ENCODE data around the gene PAX6. TPM values are rescaled to one million over a fixed set of nuclear protein-coding genes. Genes with fewer than 3 reads are reported as not detected.
"Not testable (repeated sequence)": the region's sequence is repeated elsewhere in the genome, so short reads cannot be mapped to it uniquely, and the experiment has no call there.

Gene PAX6
- total and polyA plus RNA-seq, 2 of the 4 experiments (the other 2 are of a cell fraction): not detected

GRCh38 chr11:31740731-31741368 lies 70.3 kb downstream of the PAX6 start:
- H3K4me1 ChIP-seq (ENCODE audit: control insufficient read depth, insufficient read depth, low read length): not testable (repeated sequence)

More at GRCh38 chr11:31740731-31741368, 70.3 kb downstream of the PAX6 start:
- H4K5ac ChIP-seq (ENCODE audit: low read depth, low read length); H3K27ac ChIP-seq (ENCODE audit: insufficient read depth, low read length); H3K18ac ChIP-seq (ENCODE audit: low read depth, low read length); CTCF ChIA-PET; H3K9me3 ChIP-seq (ENCODE audit: control insufficient read depth, insufficient read depth, low read length); BruUV-seq (replicated peaks); DNase-seq; H2BK20ac ChIP-seq (ENCODE audit: low read depth, low read length); H3K56ac ChIP-seq (ENCODE audit: extremely low read depth, insufficient read depth, low read length); H2AK9ac ChIP-seq (replicated peaks; ENCODE audit: low read depth, low read length, poor library complexity); H3K23ac ChIP-seq (ENCODE audit: low read depth, low read length); H2BK5ac ChIP-seq (ENCODE audit: low read depth, low read length, poor library complexity, severe bottlenecking); H2BK15ac ChIP-seq (ENCODE audit: low read depth, low read length); in situ Hi-C loops (cut with MboI; ENCODE audit: low sequenced_read_pairs); H3K9ac ChIP-seq (ENCODE audit: low read depth, low read length); H3K79me1 ChIP-seq (ENCODE audit: low read depth in 1 of 2, low read length in 2 of 2); H3K4ac ChIP-seq (ENCODE audit: low read depth, low read length); H3K36me3 ChIP-seq (ENCODE audit: control insufficient read depth, insufficient read depth, low read length); H4K8ac ChIP-seq (ENCODE audit: low read depth in 2 of 2, low read length in 2 of 2); H4K20me1 ChIP-seq (ENCODE audit: insufficient read depth, low read length); dilution Hi-C loops (cut with HindIII; ENCODE audit: low sequenced_read_pairs, unreplicated experiment); POLR2A ChIA-PET (ENCODE audit: unreplicated experiment); H3K14ac ChIP-seq (replicated peaks; ENCODE audit: low read depth, low read length); H3K4me3 ChIP-seq (ENCODE audit: insufficient read depth, low read depth, low read length); H2BK120ac ChIP-seq (ENCODE audit: low read depth, low read length); ATAC-seq (ENCODE audit: low read depth); H2AFZ ChIP-seq (replicated peaks; ENCODE audit: low read length, poor library complexity); H2AK5ac ChIP-seq (ENCODE audit: low read depth, low read length); H3K27me3 ChIP-seq (ENCODE audit: control insufficient read depth, insufficient read depth, low read length); H4K91ac ChIP-seq (ENCODE audit: insufficient read depth, low read depth, low read length); H3K4me2 ChIP-seq (ENCODE audit: low read depth, low read length); H3K9me1 ChIP-seq (ENCODE audit: insufficient read depth, low read length): not testable (repeated sequence)
- intact Hi-C loops (cut with micrococcal nuclease): loop anchor here (10.0 kb wide), 1 partner anchor 1014 kb away; no protein-coding TSS in a partner anchor
- WGBS, 2 experiments (ENCODE audit: extremely low coverage in 2 of 2, insufficient read length in 1 of 2): no CpG with 5 or more reads among the region's 26 CpGs

Measured in IMR-90 (cell line).